Muscle of back (tissue), 11 donors: ENCODE results near the gene SYCE3. TPM values are rescaled to one million over a fixed set of nuclear protein-coding genes. Genes with fewer than 3 reads are reported as not detected.

Experiments
- DNase-seq, 3 donors: peaks; one replicate each; pipeline versions ENCODE4 v3.0.0 to v3.0.0-alpha.2; 2013
- polyA plus RNA-seq, 10 donors: library from polyadenylated mRNA; unstranded; fragments of 120-200 nt; gene quantifications; one replicate each; pipeline ENCODE4 v1.2.1, GENCODE V29; 2013; ENCODE audit not compliant: insufficient read length in 10 of 10

Gene SYCE3
- polyA plus RNA-seq, 10 donors = not detected

- DNase-seq = no peak
Measured at GRCh38 chr22:50532824-50533796, 29.6 kb downstream of the SYCE3 start.

GRCh38 chr22:50531962-50532674, 30.6 kb downstream of the SYCE3 start:
- DNase-seq = peak in 2 of 3 donors; percentile 72 to 88

GRCh38 chr22:50531546-50531961, 31.2 kb downstream of the SYCE3 start:
- DNase-seq = peak in 1 of 3 donors; percentile 60

GRCh38 chr22:50530877-50531545, 31.7 kb downstream of the SYCE3 start:
- DNase-seq = peak in 2 of 3 donors; percentile 72 to 86

GRCh38 chr22:50530580-50530876, 32.2 kb downstream of the SYCE3 start:
- DNase-seq = no peak

- peak in 2 of 3 donors; percentile 82 to 92 for DNase-seq
Measured at GRCh38 chr22:50529897-50530579, 32.7 kb downstream of the SYCE3 start, which contains the start of gene TYMP. Gene TYMP, minus strand, starts transcription at chr22:50530012. Its CDS starts 303 bp downstream, at chr22:50529709.

GRCh38 chr22:50529416-50529896, 33.3 kb downstream of the SYCE3 start:
- DNase-seq = peak in 1 of 3 donors; percentile 71

- peak in 1 of 3 donors; percentile 45 for DNase-seq
Measured at GRCh38 chr22:50528682-50529415, 33.9 kb downstream of the SYCE3 start.

GRCh38 chr22:50527921-50528681, 34.6 kb downstream of the SYCE3 start:
- DNase-seq = peak in 1 of 3 donors; percentile 23

- DNase-seq = peak in 1 of 3 donors; percentile 69
Measured at GRCh38 chr22:50526834-50527801, 35.6 kb downstream of the SYCE3 start.

- peak in 2 of 3 donors; percentile 85 to 95 for DNase-seq
Measured at GRCh38 chr22:50526108-50526833, 36.4 kb downstream of the SYCE3 start.

- DNase-seq = peak in 1 of 3 donors; percentile 71
Measured at GRCh38 chr22:50525858-50526107, 36.9 kb downstream of the SYCE3 start.

GRCh38 chr22:50525104-50525857, 37.4 kb downstream of the SYCE3 start, which contains the start of gene SCO2:
Gene SCO2, minus strand, starts transcription at chr22:50525598. Its CDS starts 1,187 bp downstream, at chr22:50524411.
- DNase-seq = peak; percentile 98 to 99 (median 98)

- DNase-seq = no peak
Measured at GRCh38 chr22:50524676-50525103, 38.0 kb downstream of the SYCE3 start.

- DNase-seq = peak in 1 of 3 donors; percentile 27
Measured at GRCh38 chr22:50523806-50524675, 38.7 kb downstream of the SYCE3 start.

GRCh38 chr22:50523458-50523805, 39.3 kb downstream of the SYCE3 start:
- peak in 1 of 3 donors; percentile 10 for DNase-seq
